Upper lobe of left lung (tissue), 6 donors: ENCODE measurements around the gene GEMIN5. TPM values are rescaled to one million over a fixed set of nuclear protein-coding genes. Genes with fewer than 3 reads are reported as not detected.

Experiments used
- ATAC-seq, 2 donors: fragments of 200-7000 bp; cut with Tn5 transposase; one replicate each; pipeline ENCODE4 v1.9.1; 2022; ENCODE audit warnings: mild to moderate bottlenecking in 2 of 2, moderate library complexity in 2 of 2; ENCODE audit not compliant: low FRiP score in 2 of 2
- DNase-seq, 2 donors: peaks; one replicate each; pipeline ENCODE4 v3.0.0-alpha.2; 2019 to 2020
- H3K27ac ChIP-seq, 4 donors: fragments of 200-600 bp; sonication (generic); one replicate each; pipeline ENCODE4 v1.5.1; 2016 to 2019
- H3K27me3 ChIP-seq, 4 donors: fragments of 200-600 bp; sonication (generic); one replicate each; pipeline ENCODE4 v1.5.1; 2017 to 2019
- H3K36me3 ChIP-seq, 4 donors: fragments of 200-600 bp; sonication (generic); one replicate each; pipeline ENCODE4 v1.5.1; 2016 to 2019
- H3K4me1 ChIP-seq, 4 donors: fragments of 200-600 bp; sonication (generic); one replicate each; pipeline ENCODE4 v1.5.1; 2018 to 2019
- H3K4me3 ChIP-seq, 4 donors: fragments of 200-600 bp; sonication (generic); one replicate each; pipeline ENCODE4 v1.5.1; 2017 to 2019; ENCODE audit warnings: mild to moderate bottlenecking in 2 of 4, moderate library complexity in 1 of 4
- H3K9me3 ChIP-seq, 4 donors: fragments of 200-600 bp; sonication (generic); one replicate each; pipeline ENCODE4 v1.5.1; 2018 to 2019
- EP300 ChIP-seq, 4 donors: sonication (generic); formaldehyde crosslinking; IDR thresholded peaks; one replicate each; pipeline ENCODE4 v1.5.1; 2017; ENCODE audit warnings: antibody characterized with exemption in 4 of 4, control low read depth in 2 of 4
- POLR2A ChIP-seq, 4 donors: fragments of 450-650 bp; IDR thresholded peaks; one replicate each; pipeline ENCODE4 v1.5.1; 2016 to 2017; ENCODE audit warnings: antibody characterized with exemption in 4 of 4, mild to moderate bottlenecking in 2 of 4
- POLR2AphosphoS5 ChIP-seq, 2 donors: sonication (generic); formaldehyde crosslinking; IDR thresholded peaks; one replicate each; pipeline ENCODE4 v1.5.1; 2017; ENCODE audit warnings: antibody characterized with exemption in 2 of 2
- WGBS, 2 donors: methylation state at CpG; one replicate each; pipeline ENCODE4 v1.1.5; 2017 to 2018; 5-methylcytosine and 5-hydroxymethylcytosine counted together
- total RNA-seq, 6 donors: library from RNA; depleted of rRNA in 4 of 6; stranded (reverse); fragments of >200 nt in 4 of 6; gene quantifications; one replicate each; pipeline versions ENCODE4 v1.1.0 to v1.2.1, GENCODE V29; 2016 to 2021
- TF ChIP-seq, protein P1 (sequence below), 6 experiments: fragments of 450-650 bp in 4 of 6; fragments of 200-600 bp in 2 of 6; sonication (generic) in 2 of 6; IDR thresholded peaks; one replicate each; pipeline ENCODE4 v1.5.1; 2016 to 2019; ENCODE audit warnings: antibody characterized with exemption in 6 of 6
- donor health status: DM: no; HTN: no; CAD: no; lungs with moderate emphysema.
- donor health status: DM: no; HTN: yes; CAD: no; lungs with severe emphysema.

Gene GEMIN5
- total RNA-seq, 6 donors from 2014 or later, result 6.5 to 15.6 (median 14.9) TPM

DNA sequence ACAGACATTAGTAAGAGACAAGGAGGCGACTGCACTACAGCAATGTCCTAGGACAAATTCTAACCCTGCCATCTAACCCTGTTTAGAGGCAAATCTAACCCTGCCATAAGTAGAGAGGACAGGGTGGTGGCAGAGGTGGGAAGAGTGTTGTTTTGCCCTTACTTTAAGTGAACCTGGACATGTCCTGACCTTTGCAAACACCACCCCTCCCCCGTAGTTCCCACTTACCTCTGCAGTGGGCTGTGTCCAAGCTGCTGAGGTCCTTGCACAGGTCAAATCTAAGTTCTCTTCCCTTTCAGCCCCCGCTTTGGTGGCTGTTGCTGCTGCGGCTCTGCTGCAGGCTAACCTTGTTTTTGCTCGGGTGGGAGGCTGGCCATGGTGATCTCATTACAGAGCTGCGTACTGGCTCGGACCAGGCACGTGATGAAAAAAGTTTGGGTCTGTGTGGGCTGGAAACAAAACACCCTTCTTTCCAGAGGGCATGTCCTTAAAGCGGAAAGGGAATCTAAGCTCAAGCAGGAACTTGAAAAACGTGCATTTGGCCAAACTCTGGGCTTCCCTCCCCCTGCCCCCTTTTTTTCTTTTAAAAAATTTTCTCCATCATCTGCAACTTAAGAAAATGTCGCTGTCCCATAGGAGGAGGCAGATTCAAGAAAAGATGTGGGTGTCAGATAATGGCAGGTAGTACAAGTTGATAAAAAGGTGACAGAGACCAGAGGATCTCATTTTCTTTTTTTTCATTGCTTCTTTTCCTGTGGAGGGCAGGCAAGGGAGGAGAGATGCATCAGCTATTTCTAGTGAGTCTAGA is 87.6 kb downstream of the GEMIN5 start, which contains the start of gene FAXDC2:
TSS of gene FAXDC2 (minus strand) at position 349 of the 808 bp plus-strand sequence. CDS start 12,425 bp downstream, outside the sequence.
- DNase-seq (peak in 1 of 2 donors; percentile 84), ATAC-seq (peak; percentile 95 to 98)
- WGBS, 2 donors, result 2 to 5% methylated on average over 11 of the region's 11 CpGs
- Histone ChIP-seq H3K27me3 (no peaks in the 10 kb centered on the region), H3K9me3 (no peaks in the 10 kb centered on the region), H3K4me3 (peak within 1 kb of the TSS; percentile 37 to 63 (median 56)), H3K4me1 (peaks cover 18 to 49% (median 34%) of the 10 kb centered on the region in 4 donors), H3K36me3 (no peaks in the 10 kb centered on the region), H3K27ac (peak within 1 kb of the TSS; percentile 54 to 86 (median 76))
- TF ChIP-seq POLR2A (IDR thresholded peaks at IDR 0.05) (peak in 2 of 4 donors; percentile 46 to 77), EP300 (IDR thresholded peaks at IDR 0.05) (no peak), POLR2AphosphoS5 (IDR thresholded peaks at IDR 0.05) (peak in 1 of 2 donors; percentile 82)
- TF ChIP-seq, protein P1, sequence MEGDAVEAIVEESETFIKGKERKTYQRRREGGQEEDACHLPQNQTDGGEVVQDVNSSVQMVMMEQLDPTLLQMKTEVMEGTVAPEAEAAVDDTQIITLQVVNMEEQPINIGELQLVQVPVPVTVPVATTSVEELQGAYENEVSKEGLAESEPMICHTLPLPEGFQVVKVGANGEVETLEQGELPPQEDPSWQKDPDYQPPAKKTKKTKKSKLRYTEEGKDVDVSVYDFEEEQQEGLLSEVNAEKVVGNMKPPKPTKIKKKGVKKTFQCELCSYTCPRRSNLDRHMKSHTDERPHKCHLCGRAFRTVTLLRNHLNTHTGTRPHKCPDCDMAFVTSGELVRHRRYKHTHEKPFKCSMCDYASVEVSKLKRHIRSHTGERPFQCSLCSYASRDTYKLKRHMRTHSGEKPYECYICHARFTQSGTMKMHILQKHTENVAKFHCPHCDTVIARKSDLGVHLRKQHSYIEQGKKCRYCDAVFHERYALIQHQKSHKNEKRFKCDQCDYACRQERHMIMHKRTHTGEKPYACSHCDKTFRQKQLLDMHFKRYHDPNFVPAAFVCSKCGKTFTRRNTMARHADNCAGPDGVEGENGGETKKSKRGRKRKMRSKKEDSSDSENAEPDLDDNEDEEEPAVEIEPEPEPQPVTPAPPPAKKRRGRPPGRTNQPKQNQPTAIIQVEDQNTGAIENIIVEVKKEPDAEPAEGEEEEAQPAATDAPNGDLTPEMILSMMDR (IDR thresholded peaks at IDR 0.05), result no peak

DNA sequence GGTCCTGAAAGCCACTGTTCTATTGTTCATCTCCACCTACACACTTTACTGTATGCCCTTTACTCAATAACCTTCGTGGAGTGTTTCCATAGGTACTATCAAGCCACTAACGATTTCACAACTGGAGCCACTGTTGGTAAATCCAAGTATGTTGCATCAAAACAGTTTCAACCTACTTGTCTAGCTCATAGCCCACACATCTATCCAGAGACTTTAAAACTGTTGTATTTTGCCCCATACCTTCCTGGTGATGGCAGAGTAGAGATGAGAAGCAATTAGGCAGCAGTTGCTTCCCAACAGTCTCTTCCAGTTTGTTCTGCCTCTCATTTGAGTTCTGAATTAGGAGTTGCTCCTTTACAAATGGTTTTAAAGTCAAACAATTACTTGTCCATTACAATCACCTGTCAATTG is 88.2 kb downstream of the GEMIN5 start:
- H3K4me1 ChIP-seq, result peaks cover 23 to 51% (median 38%) of the 10 kb centered on the region in 4 donors
- TF ChIP-seq EP300 (IDR thresholded peaks at IDR 0.05) (no peak), POLR2A (IDR thresholded peaks at IDR 0.05) (no peak), POLR2AphosphoS5 (IDR thresholded peaks at IDR 0.05) (no peak)
- TF ChIP-seq, protein P1 (IDR thresholded peaks at IDR 0.05), result no peak
- H3K4me3 ChIP-seq, result peak overlapping the region; percentile 37 to 63 (median 56)
- 11 to 14% methylated on average over 2 of the region's 2 CpGs for WGBS, 2 donors
- H3K9me3 ChIP-seq, result no peaks in the 10 kb centered on the region
- peak overlapping the region; percentile 54 to 86 (median 76) for H3K27ac ChIP-seq
- DNase-seq (no peak), ATAC-seq (peak; percentile 44 to 49)
- H3K27me3 ChIP-seq, result no peaks in the 10 kb centered on the region
- H3K36me3 ChIP-seq, result no peaks in the 10 kb centered on the region

DNA sequence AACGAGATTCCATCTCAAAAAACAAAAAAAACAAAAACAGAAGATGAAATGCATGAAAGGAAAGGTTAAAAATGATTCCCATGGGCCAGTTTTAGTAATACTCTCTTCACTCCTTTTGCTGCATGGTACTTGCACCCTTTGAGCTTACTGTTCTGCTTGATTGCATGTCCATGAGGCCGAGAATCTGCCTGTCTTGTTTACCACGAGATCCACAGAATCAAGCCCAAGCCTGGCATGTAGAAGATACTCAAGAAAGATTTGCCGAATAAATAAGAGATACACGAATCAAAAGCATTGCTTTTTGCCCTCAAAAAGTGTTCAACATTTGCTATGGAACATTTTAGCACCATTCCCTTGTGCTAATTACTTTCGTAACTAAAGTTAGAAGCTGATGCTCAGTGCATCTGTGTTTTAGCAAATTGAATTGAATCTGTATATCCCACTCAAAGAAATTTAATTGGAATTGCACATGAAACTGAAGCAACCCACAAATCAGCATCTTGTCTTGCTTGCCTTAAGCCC is 88.7 kb downstream of the GEMIN5 start:
- Histone ChIP-seq H3K36me3 (no peaks in the 10 kb centered on the region), H3K27ac (peak overlapping the region in 3 of 4 donors; percentile 54 to 86 (median 85)), H3K4me3 (peak overlapping the region in 3 of 4 donors; percentile 52 to 63 (median 60)), H3K27me3 (no peaks in the 10 kb centered on the region), H3K9me3 (no peaks in the 10 kb centered on the region), H3K4me1 (peaks cover 23 to 52% (median 40%) of the 10 kb centered on the region in 4 donors)
- DNase-seq (no peak), ATAC-seq (no peak)
- no peak for TF ChIP-seq EP300 (IDR thresholded peaks at IDR 0.05)
- TF ChIP-seq, protein P1 (IDR thresholded peaks at IDR 0.05), result no peak
- TF ChIP-seq POLR2A (IDR thresholded peaks at IDR 0.05), result no peak
- TF ChIP-seq POLR2AphosphoS5 (IDR thresholded peaks at IDR 0.05), result no peak
- WGBS, 2 donors, result 49 to 68% methylated on average over 6 of the region's 6 CpGs

DNA sequence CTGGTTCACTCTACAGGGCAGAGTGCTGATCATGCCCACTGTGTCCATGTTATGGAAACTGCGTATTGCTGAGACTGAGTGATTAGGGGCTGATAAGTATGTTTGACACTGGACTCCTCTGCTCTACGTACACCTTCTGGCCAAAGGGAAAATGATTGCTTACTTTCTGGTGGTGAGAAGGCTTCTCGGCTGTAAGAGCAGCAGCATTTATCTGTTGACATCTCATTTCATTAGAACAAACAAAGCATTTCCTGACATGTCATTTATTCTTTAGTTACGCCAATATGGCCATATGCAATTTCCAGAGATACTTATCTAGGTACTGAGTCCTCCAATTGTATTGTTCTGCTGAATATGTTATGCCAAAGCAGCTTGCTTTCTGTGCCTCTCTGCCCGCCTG is 93.2 kb downstream of the GEMIN5 start:
- DNase-seq (no peak), ATAC-seq (peak in 1 of 2 donors; percentile 51)
- no peaks in the 10 kb centered on the region for H3K27me3 ChIP-seq
- no peaks in the 10 kb centered on the region for H3K9me3 ChIP-seq
- H3K4me3 ChIP-seq, result no peak overlapping the region
- H3K27ac ChIP-seq, result peak overlapping the region in 2 of 4 donors; percentile 43 to 73
- H3K4me1 ChIP-seq, result peaks cover 30 to 55% (median 41%) of the 10 kb centered on the region in 4 donors
- WGBS, 2 donors, result 69 to 70% methylated on average over 5 of the region's 5 CpGs
- no peaks in the 10 kb centered on the region for H3K36me3 ChIP-seq
- TF ChIP-seq EP300 (IDR thresholded peaks at IDR 0.05), result peak in 2 of 4 donors; percentile 67 to 79
- TF ChIP-seq, protein P1 (IDR thresholded peaks at IDR 0.05), result no peak
- TF ChIP-seq POLR2A (IDR thresholded peaks at IDR 0.05), result no peak
- TF ChIP-seq POLR2AphosphoS5 (IDR thresholded peaks at IDR 0.05), result peak in 1 of 2 donors; percentile 63
